NK-92 treated with Interleukin-12 subunit alpha and Interleukin-12 subunit beta, amount 100 ng/mL, for 24 hours (cell line): Measurements from ENCODE around the gene SLC35B1.

ENCODE experiments used
- DNase-seq: peaks from one replicate; lab custom pipeline; 2025; lab: John Stamatoyannopoulos, UW

SLC35B1 gene, protein sequence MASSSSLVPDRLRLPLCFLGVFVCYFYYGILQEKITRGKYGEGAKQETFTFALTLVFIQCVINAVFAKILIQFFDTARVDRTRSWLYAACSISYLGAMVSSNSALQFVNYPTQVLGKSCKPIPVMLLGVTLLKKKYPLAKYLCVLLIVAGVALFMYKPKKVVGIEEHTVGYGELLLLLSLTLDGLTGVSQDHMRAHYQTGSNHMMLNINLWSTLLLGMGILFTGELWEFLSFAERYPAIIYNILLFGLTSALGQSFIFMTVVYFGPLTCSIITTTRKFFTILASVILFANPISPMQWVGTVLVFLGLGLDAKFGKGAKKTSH

DNA sequence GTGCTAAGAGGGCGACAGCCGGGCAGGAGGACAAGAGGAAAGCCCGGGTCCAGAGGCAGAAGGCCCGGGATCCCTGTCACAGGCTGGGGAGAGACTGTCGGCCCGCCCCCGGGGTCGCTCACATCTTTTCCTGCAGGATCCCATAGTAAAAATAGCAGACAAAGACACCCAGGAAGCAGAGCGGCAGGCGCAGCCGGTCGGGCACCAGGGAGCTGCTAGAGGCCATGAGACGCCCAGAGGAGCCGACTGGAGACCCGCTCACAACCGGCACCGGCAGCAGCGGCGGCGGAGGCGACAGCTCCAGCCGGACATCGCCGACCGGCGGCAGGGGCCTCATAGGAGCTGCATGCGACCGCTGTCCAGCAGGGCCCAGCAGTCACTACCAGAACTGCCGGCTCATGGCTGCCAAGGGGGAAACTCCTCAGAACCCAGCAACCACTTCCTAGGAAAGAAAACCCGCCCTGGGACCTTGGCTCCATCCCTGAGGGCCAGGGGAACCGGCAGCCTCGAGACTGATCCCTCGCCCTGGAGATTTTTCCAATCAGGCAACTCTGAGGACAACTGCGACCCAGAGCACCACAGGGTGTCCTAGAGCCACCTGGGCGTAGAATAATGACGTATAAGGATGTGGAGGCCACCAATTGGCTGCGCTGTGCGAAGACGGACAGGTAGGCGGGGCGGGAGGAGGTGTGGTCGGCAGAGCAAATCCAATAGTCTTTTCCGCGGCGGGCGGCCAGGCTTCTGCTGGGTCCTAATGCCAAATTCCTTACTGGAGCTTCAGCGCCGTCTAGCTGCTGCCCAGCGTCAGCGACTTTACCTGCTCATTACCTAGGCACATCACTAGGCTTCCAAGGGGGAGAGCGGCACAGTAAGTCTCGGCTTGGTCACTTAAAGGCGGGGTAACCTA, at the start of gene SLC35B1:
Gene SLC35B1, minus strand, starts transcription at position 357 of the 907 bp plus-strand sequence. Its CDS starts 131 bp downstream, at position 226.
- peak; percentile 98 for DNase-seq

DNA sequence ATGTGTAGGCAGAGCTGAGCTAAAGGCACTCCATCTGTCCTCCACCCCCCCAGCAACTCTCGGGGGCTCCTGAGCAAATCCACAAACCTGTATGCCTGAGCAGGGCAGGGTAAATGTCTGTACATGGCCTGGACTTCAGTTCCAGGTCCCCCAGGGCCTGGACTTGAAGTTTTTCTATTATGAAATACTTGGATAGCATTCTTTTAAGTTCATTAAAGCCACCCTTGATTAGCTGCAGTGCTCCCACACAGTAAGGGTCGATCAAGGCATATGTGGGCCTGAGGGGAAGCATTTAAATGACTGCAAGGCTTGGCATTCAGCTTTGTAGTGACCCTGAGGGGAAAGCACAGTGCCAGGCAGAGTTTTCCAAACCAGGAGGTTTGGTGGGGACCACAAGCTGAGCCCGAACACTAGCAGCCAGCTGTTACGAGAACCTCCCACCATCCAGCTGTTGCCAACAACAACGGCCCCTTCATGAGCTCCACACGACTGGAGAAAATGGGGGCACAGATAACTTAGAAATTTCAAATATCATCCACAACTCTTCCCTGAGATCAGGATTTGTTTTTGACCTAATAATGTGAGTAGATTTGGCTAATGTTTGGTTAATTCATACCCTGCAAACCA, 49.5 kb upstream of the SLC35B1 start:
- DNase-seq: no peak

DNA sequence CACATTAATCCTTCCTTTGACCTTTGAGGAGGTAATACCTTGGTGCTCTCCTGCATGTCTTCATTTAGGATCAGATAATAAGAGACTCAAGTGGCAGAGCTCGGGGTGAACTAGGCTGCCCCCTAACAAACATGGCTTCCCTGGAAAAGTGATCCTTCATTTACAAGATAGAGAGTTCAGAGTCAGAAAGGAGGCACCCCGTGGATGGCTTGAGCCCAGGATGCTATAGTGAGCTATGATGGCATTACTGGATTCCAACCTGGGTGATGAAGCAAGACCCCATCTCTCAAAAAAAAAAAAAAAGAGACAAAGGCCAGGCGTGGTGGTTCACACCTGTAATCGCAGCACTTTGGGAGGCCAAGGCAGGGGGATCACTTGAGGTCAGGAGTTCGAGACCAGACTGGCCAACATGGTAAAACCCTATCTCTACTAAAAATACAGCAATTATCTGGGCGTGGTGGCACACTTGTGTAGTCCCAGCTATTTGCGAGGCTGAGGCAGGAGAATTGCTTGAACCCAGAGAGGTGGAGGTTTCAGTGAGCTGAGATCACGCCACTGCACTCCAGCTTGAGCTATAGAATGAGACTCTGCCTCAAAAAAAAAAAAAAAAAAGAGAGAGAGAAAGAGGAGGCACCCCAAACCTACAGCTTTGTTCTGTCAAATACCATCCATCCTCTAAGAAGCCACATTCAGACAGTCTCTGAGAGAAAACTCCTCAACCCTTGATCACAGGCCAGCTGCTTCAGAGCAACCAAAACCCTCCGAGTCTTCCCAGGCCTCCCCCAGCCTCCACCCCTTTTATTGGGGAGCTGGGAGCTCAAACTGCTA, 48.8 kb upstream of the SLC35B1 start:
- no peak for DNase-seq

DNA sequence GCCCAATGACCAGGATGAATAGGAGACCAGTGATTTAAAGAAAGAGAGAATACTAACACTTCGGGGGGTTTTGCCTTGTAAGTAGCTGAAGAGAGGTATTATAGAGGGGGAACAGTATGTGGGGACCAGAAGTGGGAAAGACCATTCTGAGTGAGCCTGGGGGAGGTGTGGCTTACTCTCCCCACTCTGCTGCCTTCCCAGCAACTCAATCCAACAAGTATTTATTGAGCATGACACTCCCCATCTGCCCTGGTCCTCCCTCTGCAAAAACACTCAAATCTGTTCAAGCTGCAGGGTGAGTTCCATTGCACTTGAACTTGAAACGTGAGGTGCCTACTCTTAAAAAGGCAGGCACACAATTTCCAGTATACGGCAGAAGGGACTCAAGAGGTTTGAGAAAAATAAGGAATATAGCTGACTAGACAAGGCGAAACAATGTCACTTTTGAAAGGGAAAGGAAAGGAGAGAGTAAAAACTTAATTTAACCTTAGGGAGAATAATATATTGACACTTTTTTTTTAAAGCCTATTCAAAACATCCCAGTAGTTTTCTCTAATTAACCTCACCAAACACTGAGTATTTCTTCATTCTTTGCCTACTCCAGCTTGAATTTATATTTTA, 48.0 kb upstream of the SLC35B1 start:
- no peak for DNase-seq

DNA sequence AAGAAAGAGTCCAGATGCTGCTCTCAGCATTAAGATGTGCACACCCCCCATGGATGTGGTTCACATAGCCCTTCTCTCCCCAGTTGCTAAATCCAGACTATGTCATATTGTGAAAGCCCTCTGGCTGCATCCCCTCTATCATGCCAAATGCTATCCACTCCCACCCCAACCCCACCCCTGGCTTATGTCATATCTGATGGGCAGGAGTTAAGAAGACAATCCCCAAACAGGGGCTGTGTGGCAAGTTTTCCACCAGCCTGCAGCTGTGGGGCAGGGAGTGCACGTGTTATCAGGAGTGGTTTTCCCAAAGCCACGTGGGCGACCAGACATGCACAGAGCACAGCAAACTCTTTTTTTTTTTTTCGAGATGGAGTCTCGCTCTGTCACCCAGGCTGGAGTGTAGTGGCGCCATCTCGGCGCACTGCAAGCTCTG, 46.2 kb upstream of the SLC35B1 start:
- no peak for DNase-seq

DNA sequence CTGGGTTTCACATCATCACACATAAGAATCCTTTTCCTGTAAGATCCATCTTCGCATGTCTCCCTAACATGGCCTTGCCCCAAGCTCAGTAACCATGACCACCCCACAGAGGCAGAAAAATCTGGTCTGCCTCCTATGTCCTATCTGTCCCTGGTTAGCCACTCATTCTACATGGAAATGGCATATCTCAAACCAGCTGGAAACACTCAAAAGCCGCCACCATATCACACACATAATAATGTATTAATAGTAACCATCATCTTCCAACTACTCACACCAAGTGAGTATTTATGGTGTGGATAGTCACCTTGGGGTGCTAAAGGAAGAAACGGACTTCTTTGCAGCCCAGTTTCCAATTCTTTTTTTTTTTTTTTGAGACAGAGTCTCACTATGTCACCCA, 44.7 kb upstream of the SLC35B1 start:
- no peak for DNase-seq

DNA sequence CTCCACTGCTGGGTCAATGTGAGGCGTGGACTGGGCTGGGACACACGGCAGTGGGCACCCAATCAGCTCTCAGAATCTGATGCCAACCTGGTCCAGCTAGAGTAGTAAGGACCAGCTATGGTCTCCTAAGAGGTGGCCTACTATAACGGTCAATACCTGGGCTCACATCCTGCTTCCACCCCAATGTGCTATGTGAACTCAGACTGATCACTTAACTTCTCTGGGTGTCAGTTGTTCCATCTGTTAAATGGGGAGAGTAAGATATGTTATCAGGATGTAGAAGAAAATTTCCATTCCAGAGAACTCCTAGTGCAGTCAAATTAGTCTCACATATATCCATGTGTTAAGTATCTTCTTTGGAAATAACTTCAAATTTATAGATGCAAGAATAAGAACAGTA, 42.0 kb upstream of the SLC35B1 start:
- DNase-seq: no peak

DNA sequence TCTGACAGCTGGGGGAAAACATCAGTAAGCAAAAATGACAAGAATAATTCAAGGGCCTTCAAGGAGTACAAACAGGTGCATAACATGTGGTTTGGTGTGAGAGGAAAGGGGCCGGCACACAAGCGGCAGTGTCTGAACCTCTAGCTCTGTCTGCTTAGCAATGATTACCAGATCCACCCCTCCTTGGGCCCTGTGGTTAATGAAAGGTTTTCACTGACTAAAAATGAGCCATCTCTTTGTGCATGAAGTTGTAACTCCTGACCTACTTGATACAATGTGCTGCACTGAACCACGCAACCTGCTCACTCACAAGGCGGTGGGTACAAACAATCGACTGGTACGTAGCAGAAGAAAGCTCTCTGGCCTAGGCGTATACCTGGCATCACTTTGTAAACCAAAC, 41.0 kb upstream of the SLC35B1 start:
- DNase-seq: peak; percentile 66

DNA sequence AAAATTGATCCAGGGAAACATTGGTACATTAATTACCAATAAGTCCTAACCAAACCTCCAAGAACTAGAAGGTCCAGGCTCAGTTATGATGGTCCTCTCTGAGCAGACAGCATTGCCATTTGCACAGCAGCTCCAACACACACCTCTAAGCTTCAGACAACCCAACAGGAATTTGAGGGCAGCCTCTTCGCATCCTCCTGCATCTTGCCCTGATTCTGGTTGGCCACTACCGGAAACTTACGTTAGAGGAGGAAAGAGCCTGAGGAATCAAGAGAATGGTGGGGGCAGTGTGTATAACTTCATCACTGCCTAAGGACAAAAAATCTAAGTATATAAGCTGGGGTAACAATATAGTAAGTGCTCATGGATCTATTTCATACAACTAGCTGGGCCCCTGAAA, 40.5 kb upstream of the SLC35B1 start:
- no peak for DNase-seq

DNA sequence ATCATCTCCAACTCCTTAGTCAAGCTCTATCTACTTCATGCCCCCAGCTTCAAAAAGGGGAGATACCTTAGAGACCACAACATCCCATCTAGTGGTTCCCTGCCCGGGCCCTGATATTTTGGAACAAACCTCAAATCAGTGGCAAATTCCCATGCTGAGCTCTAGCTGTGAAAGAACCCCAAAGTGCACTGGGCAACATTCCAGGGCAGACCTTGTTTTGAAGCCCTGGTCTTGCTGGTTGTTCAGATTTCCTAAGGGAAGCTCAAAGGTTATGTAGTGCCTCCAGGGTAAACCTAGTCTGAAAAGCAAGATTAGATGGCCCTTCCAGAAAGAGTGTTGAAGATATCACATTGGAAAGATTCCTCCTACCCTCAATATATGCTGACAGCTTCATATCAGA, 39.9 kb upstream of the SLC35B1 start:
- no peak for DNase-seq

DNA sequence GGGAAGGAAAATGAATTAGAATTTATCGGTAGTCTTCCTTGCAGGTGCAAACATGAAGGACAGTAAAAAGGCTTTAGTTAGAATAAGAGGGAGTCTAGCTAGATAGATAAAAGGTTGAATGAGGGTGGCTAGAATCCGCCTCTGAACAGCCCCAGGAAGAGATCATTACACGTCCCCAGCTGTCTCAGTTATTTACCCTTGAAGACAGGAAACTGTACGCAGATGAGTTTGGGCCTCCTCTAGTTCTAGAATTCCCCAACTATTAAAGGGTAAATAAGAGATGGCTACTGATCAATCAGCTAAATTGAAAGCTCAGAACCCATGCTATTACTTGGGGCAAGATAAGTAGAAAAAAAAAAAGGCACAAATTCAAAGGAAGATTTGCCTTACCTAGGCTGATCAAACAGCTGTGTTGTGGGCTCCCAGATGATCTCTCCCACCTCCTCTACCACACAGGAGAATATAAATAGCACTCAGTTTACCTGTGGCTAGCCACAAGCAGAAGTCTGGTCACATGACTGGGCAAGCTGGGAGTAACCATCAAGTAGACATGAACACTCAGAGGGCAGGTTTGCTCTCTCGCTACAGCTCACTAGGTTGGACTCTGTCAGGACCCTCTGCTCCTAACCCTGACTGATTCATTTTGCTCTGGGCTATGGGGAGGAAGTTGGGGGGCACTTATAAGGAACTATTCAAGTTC, 39.2 kb upstream of the SLC35B1 start:
- peak; percentile 45 for DNase-seq

DNA sequence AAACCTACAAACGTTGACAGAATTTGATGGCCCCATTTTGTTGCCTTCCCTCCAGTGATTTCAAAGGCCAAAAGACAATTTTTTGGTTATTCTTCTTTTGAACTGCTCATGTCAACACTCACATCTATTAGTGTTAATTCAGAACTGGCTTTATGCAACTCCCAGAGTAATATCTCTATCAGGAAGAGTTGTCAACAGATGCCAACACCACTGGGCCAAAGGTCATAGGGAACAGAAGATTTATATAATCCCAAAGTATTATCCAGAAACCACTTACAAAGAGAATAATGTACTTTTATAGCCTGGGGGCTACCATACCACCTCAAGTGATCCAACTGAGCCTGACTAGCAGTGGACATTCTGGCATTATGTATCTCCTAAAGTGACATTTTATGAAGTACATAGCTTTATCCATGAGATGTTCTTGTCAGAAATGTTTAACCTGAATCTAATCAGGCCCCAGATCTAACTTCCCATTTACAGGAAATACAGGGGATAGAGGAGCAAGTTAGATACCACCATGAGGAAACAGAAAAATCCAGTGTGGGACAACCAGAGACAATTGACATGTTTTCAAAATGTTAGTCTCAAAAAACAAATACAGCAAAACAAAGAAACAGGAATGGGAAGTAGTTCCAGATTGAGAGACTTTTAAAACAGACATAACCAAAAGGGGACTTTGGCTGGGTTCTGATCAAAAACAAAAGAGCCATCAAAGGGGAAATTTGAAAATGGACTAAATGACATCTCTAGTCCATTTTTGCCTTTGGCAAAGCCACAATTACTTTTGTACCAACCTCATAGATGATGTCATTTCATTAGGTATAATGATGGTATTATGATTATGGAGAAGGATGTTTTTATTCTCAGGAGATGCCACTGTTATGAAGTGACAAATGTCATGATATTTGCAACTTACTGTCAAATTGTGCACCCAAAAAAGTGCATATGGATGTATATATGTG, 37.7 kb upstream of the SLC35B1 start:
- no peak for DNase-seq

DNA sequence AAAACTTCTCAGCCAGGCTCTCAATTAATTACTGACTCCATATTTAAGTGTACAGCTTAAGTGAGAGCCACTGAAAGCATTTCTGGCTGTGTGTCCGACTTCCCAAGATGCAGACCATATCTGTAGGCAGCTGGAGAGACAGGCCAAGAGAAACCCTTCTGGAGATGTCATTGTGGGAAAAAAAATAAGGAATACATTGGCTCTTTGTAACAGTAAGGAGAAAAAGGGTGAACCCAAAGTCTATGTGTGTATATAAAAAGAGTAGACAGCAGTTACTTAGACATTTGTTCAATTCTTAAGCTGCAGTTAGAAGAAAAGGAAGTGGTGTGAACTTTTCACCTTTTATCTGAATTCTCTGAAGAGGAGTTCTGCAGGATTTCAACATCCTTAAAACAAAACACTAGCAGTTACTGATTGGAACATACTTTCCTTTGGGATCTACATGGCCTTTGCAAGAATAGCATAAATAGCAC, 34.4 kb upstream of the SLC35B1 start:
- no peak for DNase-seq

DNA sequence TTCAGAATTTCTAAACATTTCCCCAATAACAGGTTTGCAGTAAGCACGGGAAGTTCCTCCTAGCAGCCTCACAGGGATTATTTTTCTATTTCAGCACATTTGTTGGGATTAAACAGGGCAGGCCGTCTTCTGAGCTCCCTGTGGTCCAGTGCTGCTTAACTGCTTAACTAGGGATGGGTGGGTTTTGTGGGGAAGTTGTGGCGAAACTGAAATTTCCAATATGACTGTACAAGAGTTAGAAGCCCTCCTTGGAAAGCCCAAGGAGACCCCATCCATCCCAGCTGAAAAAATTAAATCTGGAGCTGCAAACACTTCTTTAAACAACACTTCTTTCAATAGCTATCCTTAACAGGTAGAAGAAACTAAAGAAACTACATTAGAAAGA, 33.9 kb upstream of the SLC35B1 start:
- no peak for DNase-seq

DNA sequence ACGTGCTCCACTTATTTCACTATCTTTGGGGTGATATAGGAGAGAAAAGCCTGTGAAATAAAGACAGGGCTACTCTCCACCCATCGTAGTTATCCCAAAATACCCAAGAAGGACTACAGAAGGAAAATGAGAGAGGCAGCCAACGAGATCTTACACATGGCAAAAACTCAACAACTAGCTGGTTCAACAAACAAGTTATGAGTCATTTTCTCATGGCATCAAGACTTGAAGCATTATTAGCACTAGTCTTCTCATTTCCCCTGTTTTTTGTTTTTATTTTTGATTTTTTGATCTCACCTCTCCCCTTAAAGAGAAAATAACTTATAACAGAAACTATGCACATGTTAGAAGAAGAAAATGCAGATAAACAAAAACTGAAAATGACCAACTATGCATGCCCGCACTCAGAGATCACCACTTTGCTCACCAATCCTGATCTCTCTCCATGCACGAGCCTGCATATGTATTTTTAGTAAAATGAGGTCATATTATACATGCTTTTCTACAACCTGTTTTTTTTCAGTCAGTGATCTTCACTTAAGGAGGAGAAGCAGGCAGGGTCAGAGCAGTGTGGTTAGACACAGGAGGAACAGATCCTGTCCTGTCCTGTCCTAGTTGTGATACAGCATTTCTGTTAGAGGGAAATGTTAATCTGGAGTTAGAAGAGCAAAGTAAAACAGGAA, 33.4 kb upstream of the SLC35B1 start:
- DNase-seq: no peak

DNA sequence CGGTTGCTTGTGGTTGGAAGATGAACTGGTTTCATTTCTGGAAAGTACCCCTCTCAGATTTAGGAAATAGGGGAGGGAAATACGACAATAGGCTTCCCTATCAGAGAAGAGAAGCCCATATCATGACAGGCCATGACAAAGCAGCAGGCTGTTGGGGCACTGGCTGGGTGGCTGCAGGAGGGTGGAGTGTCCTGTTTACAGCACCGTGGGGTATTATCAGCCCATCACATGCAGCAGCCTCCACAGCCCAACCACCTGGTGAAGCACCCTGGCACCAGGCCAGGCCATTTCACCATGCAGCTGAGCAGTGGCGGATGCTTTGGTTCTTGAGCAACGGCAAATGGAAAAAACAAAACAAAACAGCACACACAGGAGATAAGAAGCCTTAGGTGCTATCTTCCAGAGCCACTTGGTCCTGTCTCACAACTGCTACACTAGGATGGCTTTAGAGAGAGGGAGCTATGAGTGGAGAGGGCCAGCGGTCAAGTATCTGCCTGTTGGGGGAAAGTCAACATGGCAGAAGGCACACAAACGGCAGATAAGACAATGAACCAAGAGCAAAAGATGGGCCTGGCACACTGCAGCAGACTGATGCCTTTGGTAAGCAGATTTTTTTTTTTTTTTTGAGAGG, 32.0 kb upstream of the SLC35B1 start:
- peak; percentile 86 for DNase-seq

DNA sequence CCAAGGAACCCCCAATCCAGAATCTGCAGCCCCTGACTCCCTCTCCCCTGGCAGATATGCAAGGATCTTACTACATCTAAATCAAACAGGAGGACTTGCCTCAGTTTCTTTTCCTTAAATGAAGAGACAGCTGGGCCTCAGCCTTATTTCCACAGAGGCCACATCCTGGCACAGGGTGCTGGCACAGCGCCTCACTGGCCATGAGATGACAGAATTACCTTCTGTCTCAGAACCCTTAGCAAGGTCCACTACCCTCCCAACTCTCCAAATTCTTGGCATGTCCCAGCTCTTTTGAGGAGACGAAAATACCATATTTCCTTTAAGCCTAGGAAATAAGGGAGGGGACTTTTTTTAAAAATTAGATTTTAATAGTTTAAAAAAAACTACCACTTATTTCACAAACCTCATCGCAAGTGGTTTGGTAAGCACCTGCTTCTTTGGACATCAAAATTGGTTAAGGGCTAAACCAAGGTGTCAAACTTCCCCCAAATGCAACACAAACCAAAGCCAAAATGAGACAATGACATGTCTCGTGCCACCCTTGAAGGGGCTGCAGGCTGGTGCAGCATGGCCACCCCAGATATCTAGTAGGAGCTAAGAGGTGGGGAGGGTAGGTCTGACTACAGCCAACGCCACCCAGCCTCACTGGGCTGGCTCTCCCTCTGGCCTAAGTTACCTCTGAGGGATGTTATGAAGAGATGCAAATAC, 30.8 kb upstream of the SLC35B1 start:
- DNase-seq: peak; percentile 39
